Caco-2 (cell line): ENCODE results near the gene BNIP2. TPM values are rescaled to one million over a fixed set of nuclear protein-coding genes. Genes with fewer than 3 reads are reported as not detected.

Source experiments
- BruUV-seq: library from RNA; stranded (reverse); fragments of 400-500 nt; replicated peaks from 2 replicates; lab custom pipeline; 2021; lab: Mats Ljungman, UMichigan
- CTCF ChIA-PET: fragments of 300-600 bp; sonication (Branson Sonifier 250); formaldehyde crosslinking; loops from one replicate; lab custom pipeline; 2022; ENCODE audit warnings: antibody characterized with exemption; lab: Charles Lee
- POLR2A ChIA-PET: fragments of 300-600 bp; sonication (Branson Sonifier 250); formaldehyde crosslinking; loops from one replicate; lab custom pipeline; 2022; ENCODE audit warnings: antibody characterized with exemption; lab: Charles Lee
- DNase-seq, 2 experiments: peaks; one replicate each; pipeline versions ENCODE4 v3.0.0 to v3.0.0-alpha.2; 2020 to 2022
- H3K27me3 ChIP-seq: replicated peaks from 2 replicates; pipeline ENCODE4 v1.6.0; 2011; ENCODE audit warnings: low read length; ENCODE audit not compliant: control insufficient read depth, insufficient read depth
- H3K36me3 ChIP-seq: 2 replicates; pipeline ENCODE4 v1.5.1; 2011; ENCODE audit warnings: low read length; ENCODE audit not compliant: control insufficient read depth, insufficient read depth
- H3K4me1 ChIP-seq: fragments of 250-450 bp; sonication (Bioruptor Pico); 2 replicates; pipeline ENCODE4 v1.5.1; 2020; ENCODE audit warnings: mild to moderate bottlenecking
- H3K4me3 ChIP-seq: 2 replicates; pipeline ENCODE4 v1.5.1; 2011; ENCODE audit warnings: low read depth, mild to moderate bottlenecking, control low read depth, low read length
- H3K9me3 ChIP-seq: fragments of 250-450 bp; sonication (Bioruptor Pico); 2 replicates; pipeline ENCODE4 v1.5.1; 2020; ENCODE audit warnings: mild to moderate bottlenecking, moderate library complexity
- H3K27ac Mint-ChIP-seq: one replicate; pipeline ENCODE4 v1.8.0; 2022; ENCODE audit warnings: mixed read lengths; ENCODE audit not compliant: unreplicated experiment
- H3K27me3 Mint-ChIP-seq: one replicate; pipeline ENCODE4 v1.8.0; 2022; ENCODE audit warnings: mixed read lengths; ENCODE audit not compliant: insufficient read depth, unreplicated experiment
- H3K36me3 Mint-ChIP-seq: one replicate; pipeline ENCODE4 v1.8.0; 2022; ENCODE audit warnings: mild to moderate bottlenecking, mixed read lengths; ENCODE audit not compliant: insufficient read depth, unreplicated experiment
- H3K4me1 Mint-ChIP-seq: one replicate; pipeline ENCODE4 v1.8.0; 2022; ENCODE audit warnings: low read depth, mixed read lengths; ENCODE audit not compliant: unreplicated experiment
- H3K4me3 Mint-ChIP-seq: one replicate; pipeline ENCODE4 v1.8.0; 2022; ENCODE audit warnings: mild to moderate bottlenecking, moderate library complexity, mixed read lengths; ENCODE audit not compliant: unreplicated experiment
- H3K9me3 Mint-ChIP-seq: one replicate; pipeline ENCODE4 v1.8.0; 2022; ENCODE audit warnings: mixed read lengths; ENCODE audit not compliant: unreplicated experiment
- CTCF ChIP-seq, 2 experiments: fragments of 200-600 bp in 1 of 2; IDR thresholded peaks; 1 replicate in 1 of 2; 2 replicates in 1 of 2; pipeline versions ENCODE4 v1.5.1 to v1.8.0; 2011 to 2022; ENCODE audit warnings: antibody characterized with exemption in 1 of 2, control low read depth in 1 of 2, inconsistent platforms in 1 of 2, low read depth in 1 of 2, low read length in 1 of 2, mild to moderate bottlenecking in 1 of 2, moderate library complexity in 1 of 2; ENCODE audit not compliant: insufficient read depth in 1 of 2, severe bottlenecking in 1 of 2, unreplicated experiment in 1 of 2
- intact Hi-C: fragments of 100-400 bp; cut with micrococcal nuclease; formaldehyde crosslinking; loops from one replicate; pipeline ENCODE4 v1.10.0; 2022; ENCODE audit not compliant: unreplicated experiment
- total RNA-seq: library from RNA; stranded (reverse); gene quantifications from 2 replicates; pipeline ENCODE4 v1.2.3, GENCODE V29; 2022

Gene BNIP2
- total RNA-seq, 1 experiment from 2014 or later, result 54.0 TPM

- CTCF ChIA-PET, result no interaction called here
- H3K27me3 Mint-ChIP-seq, result no peaks in the 10 kb centered on the region
- no peak overlapping the region for H3K27ac Mint-ChIP-seq
These were observed 52.9 kb downstream of the BNIP2 start for GRCh38 chr15:59636184-59636583.

GRCh38 chr15:59632714-59633113, 56.4 kb downstream of the BNIP2 start:
- no TSS peak for BruUV-seq
- no peaks in the 10 kb centered on the region for H3K27me3 Mint-ChIP-seq
- no peak overlapping the region for H3K27ac Mint-ChIP-seq
- H3K36me3 Mint-ChIP-seq, result peaks cover 13% of the 10 kb centered on the region
- ChIA-PET POLR2A (no interaction called here), CTCF (interaction anchor here (0.7 to 2.2 kb wide), 4 partner anchors 79 to 104 kb away, joined by 3 to 21 read pairs (median 8); no protein-coding TSS in a partner anchor)
- Histone ChIP-seq H3K36me3 (no peaks in the 10 kb centered on the region), H3K9me3 (no peaks in the 10 kb centered on the region), H3K4me3 (no peak overlapping the region), H3K27me3 (no peaks in the 10 kb centered on the region), H3K4me1 (no peaks in the 10 kb centered on the region)
- TF ChIP-seq CTCF (IDR thresholded peaks at IDR 0.05; ENCODE audit: insufficient read depth in 1 of 2, low read depth in 1 of 2, low read length in 1 of 2, severe bottlenecking in 1 of 2, unreplicated experiment in 1 of 2), result peak; percentile 62
- H3K9me3 Mint-ChIP-seq, result no peaks in the 10 kb centered on the region
- DNase-seq, result peak; percentile 40 to 47
- no peak overlapping the region for H3K4me3 Mint-ChIP-seq
- intact Hi-C loops, result no loop called here
- H3K4me1 Mint-ChIP-seq, result no peaks in the 10 kb centered on the region

More at GRCh38 chr15:59636184-59636583, 52.9 kb downstream of the BNIP2 start:
- H3K36me3 Mint-ChIP-seq, result peaks cover 30% of the 10 kb centered on the region
- intact Hi-C loops, result no loop called here
- Histone ChIP-seq H3K27me3 (no peaks in the 10 kb centered on the region), H3K4me3 (no peak overlapping the region), H3K4me1 (no peaks in the 10 kb centered on the region), H3K9me3 (no peaks in the 10 kb centered on the region), H3K36me3 (no peaks in the 10 kb centered on the region)
- H3K9me3 Mint-ChIP-seq, result no peaks in the 10 kb centered on the region
- no TSS peak for BruUV-seq
- no peak overlapping the region for H3K4me3 Mint-ChIP-seq
- no peaks in the 10 kb centered on the region for H3K4me1 Mint-ChIP-seq
- no peak for DNase-seq
- POLR2A ChIA-PET, result no interaction called here
- no peak for TF ChIP-seq CTCF (IDR thresholded peaks at IDR 0.05; ENCODE audit: insufficient read depth in 1 of 2, low read depth in 1 of 2, low read length in 1 of 2, severe bottlenecking in 1 of 2, unreplicated experiment in 1 of 2)

- Mint-ChIP-seq H3K27ac (no peak overlapping the region), H3K36me3 (no peaks in the 10 kb centered on the region), H3K27me3 (no peaks in the 10 kb centered on the region), H3K4me1 (no peaks in the 10 kb centered on the region), H3K9me3 (no peaks in the 10 kb centered on the region), H3K4me3 (no peak overlapping the region)
- Histone ChIP-seq H3K4me3 (no peak overlapping the region), H3K9me3 (no peaks in the 10 kb centered on the region), H3K4me1 (no peaks in the 10 kb centered on the region; the same call in 1 of the 2 replicates), H3K36me3 (no peaks in the 10 kb centered on the region), H3K27me3 (no peaks in the 10 kb centered on the region; the same call in 1 of the 2 replicates)
- intact Hi-C loops, result loop anchor here (1.0 kb wide), 1 partner anchor 89 kb away; no protein-coding TSS in a partner anchor
- TF ChIP-seq CTCF (IDR thresholded peaks at IDR 0.05; ENCODE audit: insufficient read depth in 1 of 2, low read depth in 1 of 2, low read length in 1 of 2, severe bottlenecking in 1 of 2, unreplicated experiment in 1 of 2), result peak; percentile 26 to 70
- ChIA-PET CTCF (no interaction called here), POLR2A (no interaction called here)
- BruUV-seq, result no TSS peak
- peak; percentile 70 to 71 for DNase-seq
These were observed 66.8 kb downstream of the BNIP2 start for GRCh38 chr15:59622289-59622688.
